ENCODE results near the gene RAPGEF4.
"Not testable (repeated sequence)": the region's sequence is repeated elsewhere in the genome, so short reads cannot be mapped to it uniquely, and the experiment has no call there.

RAPGEF4 gene

DNA sequence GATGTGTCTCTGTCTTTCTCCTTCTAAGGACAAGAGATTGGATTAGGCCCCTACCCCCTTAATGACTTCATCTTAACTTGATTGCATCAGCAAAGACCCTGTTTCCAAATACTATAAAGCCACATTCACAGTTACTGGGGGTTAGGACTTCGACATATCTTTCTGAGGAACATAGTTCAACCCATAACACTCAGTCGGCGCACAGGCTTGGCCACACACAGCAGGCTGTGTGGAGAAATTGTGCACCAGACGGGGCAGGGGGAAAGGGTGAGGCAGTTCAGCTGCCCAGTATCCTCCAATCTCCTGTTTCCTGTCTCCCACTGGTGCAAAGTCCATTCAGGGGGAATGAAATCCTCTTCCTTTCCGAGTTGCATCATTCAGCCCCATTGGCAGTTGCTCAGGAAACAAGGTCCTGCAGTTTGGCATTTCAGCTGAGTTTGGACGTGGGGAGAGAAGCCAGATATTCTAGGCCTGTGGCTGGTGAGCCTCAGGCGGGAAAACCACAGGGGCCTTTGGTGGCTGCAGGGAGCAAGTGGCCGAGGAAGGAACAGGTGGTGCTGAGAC is 9.4 kb upstream of the RAPGEF4 start:
- peak; percentile 11 for DNase-seq

- DNase-seq, result no peak
Observed at GRCh38 chr2:172730411-172730810, 5.2 kb upstream of the RAPGEF4 start.

DNA sequence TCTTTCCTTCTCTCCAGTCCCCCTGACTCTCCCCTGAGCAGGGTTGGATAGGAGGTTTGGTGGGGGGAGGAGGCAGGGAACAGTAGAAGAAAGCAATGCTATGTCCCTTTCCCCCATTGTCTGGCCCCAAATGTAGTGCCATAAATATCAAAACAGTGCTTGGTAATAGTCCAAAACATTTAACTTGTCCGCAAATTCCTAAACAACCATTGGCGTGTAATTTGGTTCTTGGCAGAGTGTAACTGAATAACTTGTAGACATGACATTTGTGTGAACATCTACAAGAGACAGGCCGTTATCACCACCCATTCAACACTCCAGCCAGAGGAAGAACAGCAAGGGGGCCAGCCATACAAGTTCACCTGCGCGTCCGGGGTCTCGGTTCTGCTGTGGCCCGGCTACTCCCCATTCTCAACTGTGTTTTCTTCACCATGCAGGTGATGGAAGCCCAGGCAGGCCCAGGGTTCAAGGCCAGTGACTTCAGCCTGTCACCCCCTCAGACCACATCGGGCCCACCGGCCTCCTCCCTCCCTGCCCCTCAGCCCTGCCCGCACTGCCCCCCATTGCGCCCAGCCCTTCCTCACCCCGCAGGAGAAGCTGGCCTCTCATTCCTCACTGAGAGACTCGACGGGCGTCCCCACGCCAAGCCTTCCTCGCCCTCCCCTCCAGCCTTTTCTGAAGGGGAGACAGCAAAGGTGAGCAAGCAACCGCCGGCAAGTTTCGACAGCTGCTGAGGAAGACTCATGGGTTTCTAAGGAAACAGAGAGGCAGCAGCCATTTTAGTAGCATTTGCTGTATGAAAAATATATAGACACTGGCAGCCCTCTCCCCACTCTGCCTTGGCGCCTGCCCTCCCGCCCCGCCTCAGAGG is 699 bp upstream of the RAPGEF4 start:
- DNase-seq, result no peak

DNA sequence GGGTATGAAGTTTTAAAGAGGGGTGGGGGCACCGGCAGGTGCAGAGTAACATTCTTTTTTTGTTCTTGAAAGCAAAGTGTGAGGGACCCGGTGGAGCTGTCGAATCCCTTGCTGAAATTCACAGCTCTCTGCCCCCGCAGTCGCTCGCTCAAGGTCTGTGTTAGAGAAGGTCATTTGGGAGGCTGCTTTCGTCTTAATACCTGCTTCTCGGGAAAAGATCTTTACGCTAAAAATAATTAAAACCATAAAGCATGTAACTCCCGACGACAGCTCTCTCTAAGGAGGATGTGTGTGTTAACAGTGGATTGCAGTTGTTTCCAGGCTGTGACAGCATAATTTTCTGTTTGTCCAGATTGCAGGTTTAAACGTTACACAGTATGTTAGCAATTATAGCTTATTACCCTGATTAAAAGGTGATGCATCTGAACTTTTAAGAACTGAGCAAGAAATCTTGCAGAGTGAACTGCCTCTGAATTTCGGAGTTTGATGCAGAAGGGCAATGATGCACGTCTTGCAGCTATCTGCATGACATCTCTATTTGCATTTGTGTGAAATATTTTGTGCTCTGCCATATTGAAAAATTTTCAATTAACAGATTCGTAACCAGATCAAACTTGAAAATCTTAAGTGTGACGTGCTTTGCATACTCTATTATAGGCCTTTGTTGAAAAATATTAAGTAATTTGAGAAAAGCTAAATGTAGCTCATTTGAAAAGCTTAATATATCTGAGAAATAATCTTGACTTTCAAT is 954 bp downstream of the RAPGEF4 start:
- no peak for DNase-seq

DNA sequence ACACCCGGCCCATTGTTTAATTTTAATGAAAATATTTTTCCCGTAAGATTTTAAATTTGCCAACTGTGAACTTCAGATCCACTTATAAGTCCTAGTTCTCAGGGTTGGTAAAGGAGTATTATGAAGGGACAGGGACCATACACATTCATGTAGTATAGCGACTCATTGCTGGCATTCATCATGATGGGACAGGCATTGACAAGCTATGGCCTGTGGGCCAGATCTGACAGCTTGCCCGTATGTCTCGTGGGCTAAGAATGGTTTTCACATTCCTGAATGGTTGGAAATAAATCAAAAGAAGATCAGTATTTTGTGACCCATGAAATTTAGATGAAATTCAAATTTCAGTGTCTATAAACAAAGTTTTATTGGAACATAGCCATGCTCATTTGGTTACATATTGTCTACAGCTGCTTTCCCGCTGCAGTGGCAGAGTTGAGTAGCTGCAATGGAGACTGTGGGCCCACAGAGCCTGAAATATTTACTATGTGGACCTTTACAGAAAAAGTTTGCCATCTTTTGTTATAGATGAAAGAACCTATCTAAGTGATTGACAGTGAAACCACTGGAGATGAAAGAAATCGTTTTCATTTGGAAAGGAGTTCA is 4.1 kb downstream of the RAPGEF4 start:
- peak; percentile 12 for DNase-seq

GRCh38 chr2:172740856-172741255 is 5.2 kb downstream of the RAPGEF4 start:
- no peak for DNase-seq

GRCh38 chr2:172742931-172743540 is 7.4 kb downstream of the RAPGEF4 start:
- no peak for DNase-seq

GRCh38 chr2:172743898-172744297 is 8.3 kb downstream of the RAPGEF4 start:
- DNase-seq, result no peak

DNA sequence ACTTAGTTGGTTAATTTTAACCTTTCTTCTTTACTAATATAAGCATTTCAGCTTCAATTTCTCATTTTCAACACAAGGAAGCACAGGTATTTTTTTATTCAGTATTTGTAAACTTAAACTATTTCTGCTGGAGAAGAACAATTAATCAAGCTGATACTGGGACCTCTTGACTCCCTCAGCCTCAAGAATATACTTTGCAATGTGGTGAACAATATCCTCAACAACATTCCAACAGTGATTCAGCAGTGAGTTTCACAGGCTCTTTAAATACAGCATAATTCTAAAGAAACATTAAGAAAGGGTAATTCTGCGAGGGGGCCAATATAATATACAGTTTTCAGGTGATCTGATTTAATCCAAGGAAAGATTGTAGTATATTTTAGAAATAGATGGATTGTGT is 10.0 kb downstream of the RAPGEF4 start:
- DNase-seq, result peak; percentile 37

DNA sequence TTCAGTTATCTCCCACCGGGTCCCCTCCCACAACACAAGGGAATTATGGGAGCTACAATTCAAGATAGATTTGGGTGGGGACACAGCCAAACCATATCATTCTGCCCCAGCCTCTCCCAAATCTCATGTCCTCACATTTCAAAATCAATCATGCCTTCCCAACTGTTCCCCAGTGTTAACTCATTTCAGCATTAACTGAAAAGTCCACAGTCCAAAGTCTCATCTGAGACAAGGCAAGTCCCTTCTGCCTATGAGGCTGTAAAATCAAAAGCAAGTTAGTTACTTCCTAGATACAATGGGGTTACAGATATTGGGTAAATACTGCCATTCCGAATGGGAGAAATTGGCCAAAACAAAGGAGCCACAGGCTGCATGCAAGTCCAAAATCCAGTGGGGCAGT is 12.9 kb downstream of the RAPGEF4 start:
- not testable (repeated sequence) for DNase-seq

DNA sequence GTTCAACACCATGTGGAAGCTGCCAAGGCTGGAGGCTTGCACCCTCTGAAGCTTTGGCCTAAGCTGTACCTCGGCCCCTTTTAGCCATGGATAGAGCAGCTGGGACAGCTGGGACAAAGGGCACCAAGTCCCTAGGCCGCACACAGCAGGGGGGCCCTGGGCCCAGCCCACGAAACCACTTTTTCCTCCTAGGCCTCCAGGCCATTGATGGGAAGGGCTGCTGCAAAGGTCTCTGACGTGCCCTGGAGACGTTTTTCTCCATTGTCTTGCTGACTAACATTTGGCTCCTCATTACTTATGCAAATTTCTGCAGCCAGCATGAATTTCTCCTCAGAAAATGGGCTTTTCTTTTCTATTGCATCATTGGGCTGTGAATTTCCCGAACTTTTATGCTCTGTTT is 13.7 kb downstream of the RAPGEF4 start:
- DNase-seq, result no peak

DNA sequence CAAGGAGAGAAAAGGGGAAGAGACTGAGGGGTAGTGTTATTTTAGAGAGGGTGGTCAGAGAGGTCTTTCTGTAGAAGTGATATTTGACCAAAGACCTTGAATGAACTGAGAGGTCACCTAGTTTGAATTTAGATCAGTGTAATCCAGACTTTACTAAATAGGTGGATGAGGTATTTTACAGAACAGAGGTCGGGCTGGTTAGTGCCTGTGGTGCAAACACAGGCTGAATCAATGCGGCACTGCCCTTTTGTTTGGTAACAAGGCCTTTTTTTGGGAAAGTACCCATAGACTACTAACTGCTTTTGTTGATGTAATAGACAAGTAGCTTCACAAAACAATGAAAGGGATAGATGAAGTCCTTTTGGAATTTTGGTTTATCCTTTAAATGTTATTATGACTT is 15.9 kb downstream of the RAPGEF4 start:
- no peak for DNase-seq

- DNase-seq, result no peak
Observed at GRCh38 chr2:172753610-172754009, 18.0 kb downstream of the RAPGEF4 start.

DNA sequence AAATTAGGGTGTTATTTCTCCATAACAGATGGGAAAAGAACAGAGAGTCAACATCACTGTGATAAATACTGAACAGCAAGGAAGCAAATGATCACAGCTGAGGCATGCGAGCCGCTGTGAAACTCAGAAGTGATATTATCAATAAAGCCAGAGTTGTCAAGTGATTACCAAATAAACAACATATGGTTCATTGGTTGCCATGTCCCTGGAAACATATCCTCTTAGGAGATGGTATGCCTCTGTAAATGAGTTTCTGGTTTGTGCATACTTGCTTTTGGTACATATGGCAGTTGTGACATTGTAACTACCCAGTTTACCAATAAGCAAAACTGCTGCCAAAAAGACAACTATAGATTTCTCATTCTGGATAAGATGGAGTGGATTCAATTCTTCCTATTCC is 23.8 kb downstream of the RAPGEF4 start:
- no peak for DNase-seq

GRCh38 chr2:172761306-172761705 is 25.7 kb downstream of the RAPGEF4 start:
- no peak for DNase-seq

DNA sequence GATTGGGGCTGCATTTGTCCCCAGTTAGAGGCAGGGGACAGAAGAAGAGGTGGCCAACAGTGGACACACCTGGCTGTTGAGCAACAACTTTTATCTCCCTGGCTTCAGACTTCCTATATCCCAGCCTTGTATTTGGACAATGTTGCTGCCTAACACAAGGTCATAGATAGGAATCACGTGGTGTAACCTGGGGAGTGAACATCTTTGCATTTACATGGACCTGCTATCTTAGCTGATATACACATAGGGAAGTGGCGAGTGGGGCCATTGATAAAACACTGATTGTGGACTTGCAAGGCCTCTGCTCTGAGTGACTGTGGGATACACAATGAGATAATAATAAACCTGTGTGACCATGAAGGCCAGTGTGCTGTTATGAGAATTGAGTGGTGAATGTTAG is 26.9 kb downstream of the RAPGEF4 start:
- DNase-seq, result no peak

GRCh38 chr2:172763079-172763478 is 27.4 kb downstream of the RAPGEF4 start:
- no peak for DNase-seq

GRCh38 chr2:172765662-172766061 is 30.0 kb downstream of the RAPGEF4 start:
- no peak for DNase-seq

DNA sequence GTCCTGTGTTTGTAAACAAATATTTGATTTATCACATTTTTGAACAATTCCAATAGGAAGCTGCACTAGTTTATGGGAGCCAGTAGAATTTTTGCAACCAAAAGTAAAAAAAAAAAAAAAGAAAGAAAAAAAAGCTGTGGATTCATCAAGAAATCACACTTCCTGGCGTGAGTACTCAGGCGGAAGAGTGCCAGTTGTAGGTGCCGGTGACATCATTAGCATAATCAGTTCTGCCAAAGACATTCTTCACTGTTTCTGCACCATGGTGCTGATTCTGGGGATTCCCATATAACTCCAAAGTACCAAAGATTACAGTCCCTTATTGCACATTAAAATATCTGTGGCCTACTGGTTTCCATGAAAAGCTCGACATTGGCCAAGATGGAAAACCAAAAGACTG is 32.8 kb downstream of the RAPGEF4 start:
- no peak for DNase-seq

DNA sequence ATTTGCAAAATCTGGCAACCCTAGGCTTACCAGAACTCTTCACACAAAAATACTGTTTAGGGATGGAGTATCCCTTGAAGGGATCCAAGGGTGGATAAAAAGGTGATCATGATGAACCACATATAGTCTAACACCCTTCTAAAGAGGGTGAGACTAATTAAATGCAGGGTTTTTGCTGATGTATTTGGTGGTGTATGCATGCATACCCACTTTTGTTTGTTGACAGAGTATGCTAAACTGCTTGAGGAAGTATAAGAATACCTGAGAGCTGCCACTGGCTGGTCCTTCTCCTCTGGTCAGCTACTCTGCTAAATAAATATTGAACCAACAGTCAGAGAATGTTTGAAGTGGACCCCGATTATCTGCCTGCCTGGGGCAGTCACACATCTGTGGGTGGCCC is 34.2 kb downstream of the RAPGEF4 start:
- DNase-seq, result no peak

DNA sequence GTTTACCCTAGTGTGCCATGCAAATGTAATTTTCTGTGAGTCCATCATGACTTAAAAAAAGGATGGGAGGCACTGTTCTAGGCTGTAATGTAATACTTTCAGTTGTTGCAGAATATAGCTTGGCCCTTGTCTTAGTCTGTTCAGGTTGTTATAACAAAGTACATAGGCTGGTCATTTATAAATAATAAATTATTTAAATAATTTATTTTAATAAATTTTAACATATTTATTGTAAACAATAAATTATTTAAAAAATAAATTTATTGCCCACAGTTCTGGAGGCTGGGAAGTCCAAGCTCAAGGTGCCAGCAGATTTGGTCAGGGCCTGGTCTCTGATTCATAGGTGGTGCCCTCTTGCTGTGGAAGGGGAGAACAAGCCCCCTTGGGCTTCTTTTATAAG is 35.2 kb downstream of the RAPGEF4 start:
- DNase-seq, result no peak

DNA sequence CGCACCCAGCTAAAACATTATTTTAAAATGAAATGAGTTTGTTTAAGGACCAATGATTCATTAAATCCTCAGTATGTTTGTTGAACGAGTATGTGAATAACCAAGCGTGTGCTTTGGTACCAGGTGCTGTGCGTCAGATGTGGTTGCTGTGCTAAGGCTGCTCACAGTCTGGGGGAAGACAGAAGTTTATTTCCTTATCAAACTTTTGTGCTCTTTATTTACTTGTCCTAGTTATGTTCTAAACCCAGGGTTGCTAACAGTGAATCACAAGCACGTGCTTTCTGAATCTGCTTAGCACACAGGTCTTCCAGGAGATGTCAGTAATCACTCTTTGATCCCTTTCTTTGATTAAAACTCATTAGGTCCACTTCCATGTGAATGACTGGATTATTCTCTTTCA is 37.0 kb downstream of the RAPGEF4 start:
- no peak for DNase-seq

- no peak for DNase-seq
Observed at GRCh38 chr2:172774302-172774701, 38.7 kb downstream of the RAPGEF4 start.
